Activated CD4-positive, alpha-beta T cell treated with anti-CD3 and anti-CD28 coated beads, Interleukin-2, amount 50 U/mL, for 24 hours (primary cell): ENCODE measurements around the gene TRIM47.
"Not testable (repeated sequence)": the region's sequence is repeated elsewhere in the genome, so short reads cannot be mapped to it uniquely, and the experiment has no call there.

ENCODE experiments used
- DNase-seq, 2 donors: peaks; one replicate each; pipeline ENCODE4 v3.0.0-alpha.2; 2020; ENCODE audit warnings: low read depth in 1 of 2, low spot score in 1 of 2

TRIM47 gene

GRCh38 chr17:75872434-75873351, 5.7 kb downstream of the TRIM47 start:
- no peak for DNase-seq

- not testable (repeated sequence) for DNase-seq
Observed at GRCh38 chr17:75870228-75870627, 8.2 kb downstream of the TRIM47 start.

- no peak for DNase-seq
Observed at GRCh38 chr17:75869282-75870141, 8.9 kb downstream of the TRIM47 start.

GRCh38 chr17:75868730-75869281, 9.6 kb downstream of the TRIM47 start:
- DNase-seq, result not testable (repeated sequence)

GRCh38 chr17:75865404-75866188, 12.8 kb downstream of the TRIM47 start:
- not testable (repeated sequence) for DNase-seq

- DNase-seq, result not testable (repeated sequence)
Observed at GRCh38 chr17:75864887-75865286, 13.5 kb downstream of the TRIM47 start.

- DNase-seq, result no peak
Observed at GRCh38 chr17:75864448-75864871, 13.9 kb downstream of the TRIM47 start.

- no peak for DNase-seq
Observed at GRCh38 chr17:75861927-75862317, 16.5 kb downstream of the TRIM47 start.

GRCh38 chr17:75859358-75859757, 19.0 kb downstream of the TRIM47 start:
- DNase-seq, result not testable (repeated sequence)

GRCh38 chr17:75856062-75856756, 22.2 kb downstream of the TRIM47 start:
- DNase-seq, result no peak

GRCh38 chr17:75855310-75856061, 22.9 kb downstream of the TRIM47 start, which contains the start of gene WBP2:
TSS of gene WBP2 (minus strand) at chr17:75855335. CDS start at chr17:75855297, 38 bp downstream.
- peak; percentile 91 to 98 for DNase-seq

GRCh38 chr17:75854881-75855309, 23.5 kb downstream of the TRIM47 start:
- DNase-seq, result no peak

- no peak for DNase-seq
Observed at GRCh38 chr17:75854101-75854748, 24.2 kb downstream of the TRIM47 start.

GRCh38 chr17:75853433-75853832, 24.9 kb downstream of the TRIM47 start:
- DNase-seq, result no peak

GRCh38 chr17:75851693-75851991, 26.7 kb downstream of the TRIM47 start:
- DNase-seq, result not testable (repeated sequence)

GRCh38 chr17:75850928-75851692, 27.3 kb downstream of the TRIM47 start:
- DNase-seq, result no peak

GRCh38 chr17:75849724-75850123, 28.7 kb downstream of the TRIM47 start:
- DNase-seq, result no peak

GRCh38 chr17:75849279-75849646, 29.1 kb downstream of the TRIM47 start:
- no peak for DNase-seq
